B cell (primary cell): ENCODE results near the gene OST4. TPM values are rescaled to one million over a fixed set of nuclear protein-coding genes. Genes with fewer than 3 reads are reported as not detected.

ENCODE experiments used
- ATAC-seq: fragments of 200-7000 bp; cut with Tn5 transposase; one replicate; pipeline ENCODE4 v1.10.0; 2021; ENCODE audit warnings: low read depth, mild to moderate bottlenecking, moderate number of reproducible peaks, moderate library complexity
- CTCF ChIA-PET: fragments of 350-600 bp; sonication (Branson Sonifier 250); formaldehyde crosslinking; loops from one replicate; lab custom pipeline; 2021; ENCODE audit warnings: antibody characterized with exemption, inconsistent platforms; lab: Charles Lee
- POLR2A ChIA-PET: fragments of 350-600 bp; sonication (Branson Sonifier 250); formaldehyde crosslinking; loops from one replicate; lab custom pipeline; 2021; ENCODE audit warnings: antibody characterized with exemption; lab: Charles Lee
- DNase-seq: peaks from one replicate; pipeline ENCODE4 v3.0.0; 2013
- H2AFZ ChIP-seq: 2 replicates; pipeline ENCODE4 v1.6.1; 2012; ENCODE audit warnings: mild to moderate bottlenecking, low read depth, low read length; ENCODE audit not compliant: insufficient read depth, poor library complexity, severe bottlenecking
- H3K27ac ChIP-seq, 2 donors: 1 replicate in 1 of 2; 2 replicates in 1 of 2; pipeline ENCODE4 v1.5.1; 2012 to 2013; ENCODE audit warnings: low read length in 2 of 2, mild to moderate bottlenecking in 2 of 2, moderate library complexity in 1 of 2
- H3K27me3 ChIP-seq, 4 experiments: fragments of 200-600 bp in 1 of 4; sonication (generic) in 1 of 4; replicated peaks in 1 of 4; 1 replicate in 2 of 4; 2 replicates in 2 of 4; pipeline versions ENCODE4 v1.6.1 to v1.7.0; 2013 to 2016; ENCODE audit warnings: low read length in 3 of 4, mild to moderate bottlenecking in 2 of 4, mixed read lengths in 1 of 4, moderate library complexity in 1 of 4; ENCODE audit not compliant: insufficient read depth in 4 of 4, control insufficient read depth in 3 of 4; ENCODE audit errors: control extremely low read depth in 1 of 4
- H3K36me3 ChIP-seq, 2 experiments: replicated peaks in 1 of 2; 1 replicate in 1 of 2; 2 replicates in 1 of 2; pipeline versions ENCODE4 v1.6.1 to v1.7.1; 2013; ENCODE audit warnings: low read length in 1 of 2; ENCODE audit not compliant: insufficient read depth in 2 of 2, control insufficient read depth in 1 of 2; ENCODE audit errors: control extremely low read depth in 1 of 2, extremely low read depth in 1 of 2
- H3K4me1 ChIP-seq, 2 donors: fragments of 200-600 bp in 1 of 2; sonication (generic) in 1 of 2; 1 replicate in 1 of 2; 2 replicates in 1 of 2; pipeline versions ENCODE4 v1.5.1 to v1.6.1; 2013 to 2017; ENCODE audit warnings: low read length in 2 of 2; ENCODE audit not compliant: control insufficient read depth in 2 of 2, insufficient read depth in 2 of 2
- H3K4me2 ChIP-seq: replicated peaks from 2 replicates; pipeline ENCODE3; 2012; ENCODE audit warnings: mild to moderate bottlenecking, low read depth, low read length; ENCODE audit not compliant: poor library complexity, severe bottlenecking
- H3K4me3 ChIP-seq, 5 experiments: fragments of 200-600 bp in 1 of 5; sonication (generic) in 1 of 5; 1 replicate in 3 of 5; 2 replicates in 2 of 5; pipeline versions ENCODE4 v1.5.1 to v1.7.0; 2011 to 2016; ENCODE audit warnings: low read length in 4 of 5, mild to moderate bottlenecking in 4 of 5, low read depth in 2 of 5, control low read depth in 1 of 5, moderate library complexity in 1 of 5; ENCODE audit not compliant: insufficient read depth in 1 of 5; ENCODE audit errors: control extremely low read depth in 1 of 5, extremely low read depth in 1 of 5
- H3K79me2 ChIP-seq: fragments of 200-600 bp; sonication (generic); one replicate; pipeline ENCODE4 v1.6.0; 2016; ENCODE audit warnings: low read length; ENCODE audit not compliant: control insufficient read depth, insufficient read depth
- H3K9ac ChIP-seq: fragments of 200-600 bp; sonication (generic); 2 replicates; pipeline ENCODE4 v1.6.1; 2017; ENCODE audit warnings: mild to moderate bottlenecking, low read length, moderate library complexity
- H3K9me3 ChIP-seq, 3 donors: one replicate each; pipeline versions ENCODE4 v1.6.1 to v1.7.1; 2013; ENCODE audit warnings: low read length in 2 of 3; ENCODE audit not compliant: control insufficient read depth in 2 of 3, insufficient read depth in 1 of 3; ENCODE audit errors: control extremely low read depth in 1 of 3
- H4K20me1 ChIP-seq: 2 replicates; pipeline ENCODE4 v1.6.0; 2012; ENCODE audit warnings: mild to moderate bottlenecking, low read length; ENCODE audit not compliant: insufficient read depth, control insufficient read depth, poor library complexity, severe bottlenecking
- H3K27ac Mint-ChIP-seq: one replicate; pipeline ENCODE4 v1.8.0; 2021; ENCODE audit warnings: mixed read lengths
- H3K27me3 Mint-ChIP-seq: one replicate; pipeline ENCODE4 v1.8.0; 2021; ENCODE audit warnings: mixed read lengths
- H3K4me1 Mint-ChIP-seq: one replicate; pipeline ENCODE4 v1.8.0; 2021; ENCODE audit warnings: mixed read lengths
- H3K4me3 Mint-ChIP-seq: one replicate; pipeline ENCODE4 v1.8.0; 2021; ENCODE audit warnings: mixed read lengths
- H3K9me3 Mint-ChIP-seq: one replicate; pipeline ENCODE4 v1.8.0; 2022; ENCODE audit warnings: mixed read lengths; ENCODE audit not compliant: insufficient read depth
- CTCF ChIP-seq: fragments of 200-600 bp; IDR thresholded peaks from one replicate; pipeline ENCODE4 v1.8.0; 2022; ENCODE audit warnings: antibody characterized with exemption, mild to moderate bottlenecking
- EZH2 ChIP-seq: IDR thresholded peaks from 2 replicates; pipeline ENCODE4 v1.6.1; 2012; ENCODE audit warnings: borderline replicate concordance, low read depth, mild to moderate bottlenecking, moderate library complexity, low read length; ENCODE audit not compliant: insufficient read depth, poor library complexity, severe bottlenecking
- WGBS: methylation state at CpG from one replicate; pipeline ENCODE4 v1.1.5; 2013; ENCODE audit warnings: missing lambda C conversion rate; ENCODE audit not compliant: insufficient coverage; 5-methylcytosine and 5-hydroxymethylcytosine counted together
- intact Hi-C: fragments of 100-400 bp; cut with micrococcal nuclease; formaldehyde crosslinking; loops from one replicate; pipeline ENCODE4 v1.10.0; 2022
- polyA plus RNA-seq: library from polyadenylated mRNA; depleted of rRNA; stranded (reverse); fragments of >200 nt; gene quantifications from 2 replicates; pipeline ENCODE4 v1.2.3, GENCODE V29; 2012
- total RNA-seq, 2 donors: library from RNA; stranded (reverse); fragments of 120-200 nt in 1 of 2; gene quantifications; 1 replicate in 1 of 2; 2 replicates in 1 of 2; pipeline versions ENCODE4 v1.2.3 to v1.2.4, GENCODE V29; 2013 to 2022

OST4 gene
- total and polyA plus RNA-seq, 2 donors (not counting 1 experiment from before 2014, with no cell fraction given): 195 to 257 TPM

GRCh38 chr2:27118525-27119329, 47.3 kb upstream of the OST4 start, which contains the start of gene CGREF1:
TSS of gene CGREF1 (minus strand) at chr2:27119128. CDS start at chr2:27104366, 14,762 bp downstream.
- H3K4me3 Mint-ChIP-seq: peak within 1 kb of the TSS; percentile 85
- H3K79me2 ChIP-seq: no peaks in the 10 kb centered on the region
- WGBS: 6% methylated on average over 84 of the region's 84 CpGs
- TF ChIP-seq CTCF: no peak
- no peak for TF ChIP-seq EZH2
- H3K9ac ChIP-seq: peak within 1 kb of the TSS; percentile 55
- intact Hi-C loops: no loop called here
- DNase-seq: peak; percentile 38
- peak within 1 kb of the TSS in 2 of 5 experiments; percentile 38 to 50 for H3K4me3 ChIP-seq
- ATAC-seq: no peak
- H3K9me3 ChIP-seq: peaks cover 0 to 9% (median 0%) of the 10 kb centered on the region in 3 donors
- CTCF ChIA-PET: no interaction called here
- peak within 1 kb of the TSS; percentile 56 for H2AFZ ChIP-seq
- POLR2A ChIA-PET: no interaction called here
- H3K27ac Mint-ChIP-seq: no peak within 1 kb of the TSS
- no peaks in the 10 kb centered on the region for H4K20me1 ChIP-seq
- peaks cover 16% of the 10 kb centered on the region for H3K4me1 Mint-ChIP-seq
- peak within 1 kb of the TSS; percentile 84 for H3K4me2 ChIP-seq
- no peaks in the 10 kb centered on the region for H3K9me3 Mint-ChIP-seq
- H3K4me1 ChIP-seq: peaks cover 16 to 19% of the 10 kb centered on the region in 2 donors
- H3K36me3 ChIP-seq: no peaks in the 10 kb centered on the region
- peaks cover 0 to 26% (median 12%) of the 10 kb centered on the region in 4 experiments for H3K27me3 ChIP-seq
- H3K27ac ChIP-seq: no peak within 1 kb of the TSS
- peaks cover 39% of the 10 kb centered on the region for H3K27me3 Mint-ChIP-seq

- Histone ChIP-seq H2AFZ (peak overlapping the region; percentile 56), H3K4me3 (peak overlapping the region in 1 of 5 experiments; percentile 50), H3K9me3 (peaks cover 0 to 9% (median 0%) of the 10 kb centered on the region in 3 donors), H4K20me1 (no peaks in the 10 kb centered on the region), H3K9ac (no peak overlapping the region), H3K36me3 (no peaks in the 10 kb centered on the region), H3K27me3 (peaks cover 0 to 26% (median 12%) of the 10 kb centered on the region in 4 experiments), H3K79me2 (no peaks in the 10 kb centered on the region), H3K4me2 (peak overlapping the region; percentile 84), H3K4me1 (peaks cover 12 to 16% of the 10 kb centered on the region in 2 donors), H3K27ac (no peak overlapping the region)
- Mint-ChIP-seq H3K4me1 (peaks cover 12% of the 10 kb centered on the region), H3K27ac (no peak overlapping the region), H3K4me3 (peak overlapping the region; percentile 23), H3K27me3 (peaks cover 38% of the 10 kb centered on the region), H3K9me3 (no peaks in the 10 kb centered on the region)
- intact Hi-C loops: no loop called here
- POLR2A ChIA-PET: no interaction called here
- CTCF ChIA-PET: no interaction called here
- ATAC-seq (no peak), DNase-seq (no peak)
- WGBS: 41% methylated on average over 13 of the region's 14 CpGs
- TF ChIP-seq EZH2 (no peak), CTCF (no peak)
These were observed 46.6 kb upstream of the OST4 start for GRCh38 chr2:27117995-27118524.
